Body of pancreas (tissue), 4 donors: ENCODE results near the gene FREM1.

Experiments used
- POLR2A ChIP-seq, 3 donors: fragments of 450-650 bp; IDR thresholded peaks; one replicate each; pipeline ENCODE4 v1.6.1; 2016; ENCODE audit warnings: antibody characterized with exemption in 3 of 3, mild to moderate bottlenecking in 2 of 3
- TF ChIP-seq, protein P1 (sequence below), 7 experiments: fragments of 450-650 bp in 4 of 7; fragments of 200-600 bp in 3 of 7; sonication (generic) in 3 of 7; IDR thresholded peaks; one replicate each; pipeline ENCODE4 v1.5.1; 2016 to 2019; ENCODE audit warnings: antibody characterized with exemption in 7 of 7

DNA sequence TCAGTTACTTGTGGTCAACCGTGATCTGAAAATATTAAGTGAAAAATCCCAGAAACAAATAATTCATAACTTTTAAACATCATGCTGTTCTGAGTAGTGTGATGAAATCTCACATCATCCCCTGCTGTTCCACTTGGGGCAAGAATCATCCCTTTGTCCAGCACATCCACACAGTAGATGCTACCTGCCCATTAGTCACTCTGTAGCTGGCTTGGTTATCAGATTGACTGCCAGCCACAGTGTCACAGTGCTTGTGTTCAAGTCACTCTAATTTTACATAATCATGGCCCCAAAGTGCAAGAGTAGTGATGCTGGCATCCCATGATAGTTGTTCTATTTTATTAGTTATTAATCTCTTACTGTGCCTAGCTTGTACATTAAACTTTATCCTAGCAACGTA, 148.6 kb downstream of the FREM1 start:
- TF ChIP-seq POLR2A (IDR thresholded peaks at IDR 0.05): no peak
- TF ChIP-seq, protein P1, sequence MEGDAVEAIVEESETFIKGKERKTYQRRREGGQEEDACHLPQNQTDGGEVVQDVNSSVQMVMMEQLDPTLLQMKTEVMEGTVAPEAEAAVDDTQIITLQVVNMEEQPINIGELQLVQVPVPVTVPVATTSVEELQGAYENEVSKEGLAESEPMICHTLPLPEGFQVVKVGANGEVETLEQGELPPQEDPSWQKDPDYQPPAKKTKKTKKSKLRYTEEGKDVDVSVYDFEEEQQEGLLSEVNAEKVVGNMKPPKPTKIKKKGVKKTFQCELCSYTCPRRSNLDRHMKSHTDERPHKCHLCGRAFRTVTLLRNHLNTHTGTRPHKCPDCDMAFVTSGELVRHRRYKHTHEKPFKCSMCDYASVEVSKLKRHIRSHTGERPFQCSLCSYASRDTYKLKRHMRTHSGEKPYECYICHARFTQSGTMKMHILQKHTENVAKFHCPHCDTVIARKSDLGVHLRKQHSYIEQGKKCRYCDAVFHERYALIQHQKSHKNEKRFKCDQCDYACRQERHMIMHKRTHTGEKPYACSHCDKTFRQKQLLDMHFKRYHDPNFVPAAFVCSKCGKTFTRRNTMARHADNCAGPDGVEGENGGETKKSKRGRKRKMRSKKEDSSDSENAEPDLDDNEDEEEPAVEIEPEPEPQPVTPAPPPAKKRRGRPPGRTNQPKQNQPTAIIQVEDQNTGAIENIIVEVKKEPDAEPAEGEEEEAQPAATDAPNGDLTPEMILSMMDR (IDR thresholded peaks at IDR 0.05): no peak
